Measurements from ENCODE around the gene GRIN3A. TPM values are rescaled to one million over a fixed set of nuclear protein-coding genes. Genes with fewer than 3 reads are reported as not detected.

Gene GRIN3A
- polyA plus RNA-seq, 1 of the 3 experiments (the other 2 are of a cell fraction) = not detected

GRCh38 chr9:101737705-101738565 lies 512 bp downstream of the GRIN3A start:
- no peaks in the 10 kb centered on the region for H3K9me2 ChIP-seq
- 2% methylated on average over 32 of the region's 78 CpGs for WGBS (ENCODE audit: low lambda C conversion rate)
- H4K20me1 ChIP-seq (ENCODE audit: insufficient read depth) = no peaks in the 10 kb centered on the region
- H3K4me3 ChIP-seq (ENCODE audit: low read depth in 2 of 2, low read length in 1 of 2) = peak overlapping the region in 1 of 2 experiments; percentile 21; a peak in 2 of 4 replicates
- no peaks in the 10 kb centered on the region for H3K79me2 ChIP-seq (ENCODE audit: insufficient read depth)
- H3K4me2 ChIP-seq = peak overlapping the region; percentile 63
- TF ChIP-seq MAX (IDR thresholded peaks at IDR 0.05; ENCODE audit: low read depth) = no peak
- TF ChIP-seq TCF12 (IDR thresholded peaks at IDR 0.05) = no peak
- TF ChIP-seq USF2 (IDR thresholded peaks at IDR 0.05; ENCODE audit: borderline replicate concordance, low read depth, low read length) = no peak
- TF ChIP-seq NRF1 (IDR thresholded peaks at IDR 0.05; ENCODE audit: low read depth, low read length) = no peak
- TF ChIP-seq SMC3 (IDR thresholded peaks at IDR 0.05; ENCODE audit: low read depth, low read length) = no peak
- H3K27ac ChIP-seq (ENCODE audit: low read depth in 2 of 2, low read length in 1 of 2) = no peak overlapping the region
- CTCF ChIA-PET = interaction anchor here (1.2 to 1.4 kb wide), 2 partner anchors 9 to 10 kb away, joined by 3 to 4 read pairs; no protein-coding TSS in a partner anchor
- no peaks in the 10 kb centered on the region for H3K9me3 ChIP-seq
- H3K27me3 ChIP-seq (ENCODE audit: insufficient read depth) = peaks cover 26% of the 10 kb centered on the region; the same call in 1 of the 2 replicates
- H3K9ac ChIP-seq = no peak overlapping the region
- H3K4me1 ChIP-seq (ENCODE audit: control insufficient read depth in 1 of 2, insufficient read depth in 2 of 2, low read depth in 1 of 2, low read length in 1 of 2) = no peaks in the 10 kb centered on the region; a peak in 1 of 4 replicates
- no peaks in the 10 kb centered on the region for H3F3A ChIP-seq (replicated peaks; ENCODE audit: insufficient read depth)
- POLR2A ChIA-PET = no interaction called here
- peak; percentile 56 for DNase-seq
- no peaks in the 10 kb centered on the region for H3K36me3 ChIP-seq (replicated peaks in 1 of 2; ENCODE audit: control insufficient read depth in 1 of 2, insufficient read depth in 2 of 2, low read length in 1 of 2)
- H2AFZ ChIP-seq (ENCODE audit: low read depth) = no peak overlapping the region

- Histone ChIP-seq H3K27ac (ENCODE audit: low read depth in 2 of 2, low read length in 1 of 2) (no peak overlapping the region), H3K9me3 (no peaks in the 10 kb centered on the region), H3K4me2 (no peak overlapping the region)
Measured at GRCh38 chr9:101737165-101737704, 1.2 kb downstream of the GRIN3A start.

More at GRCh38 chr9:101737165-101737704, 1.2 kb downstream of the GRIN3A start:
- ChIA-PET POLR2A (no interaction called here), CTCF (interaction anchor here (1.2 to 1.4 kb wide), 2 partner anchors 8 to 10 kb away, joined by 3 to 4 read pairs; no protein-coding TSS in a partner anchor)
- no peaks in the 10 kb centered on the region for H4K20me1 ChIP-seq (ENCODE audit: insufficient read depth)
- H3F3A ChIP-seq (replicated peaks; ENCODE audit: insufficient read depth) = no peaks in the 10 kb centered on the region
- no peak overlapping the region for H2AFZ ChIP-seq (ENCODE audit: low read depth)
- no peaks in the 10 kb centered on the region for H3K9me2 ChIP-seq
- TF ChIP-seq CTCF (IDR thresholded peaks at IDR 0.05) (no peak), TCF12 (IDR thresholded peaks at IDR 0.05) (no peak), ZBTB33 (IDR thresholded peaks at IDR 0.05; ENCODE audit: borderline replicate concordance, low read depth) (no peak), RFX5 (IDR thresholded peaks at IDR 0.05; ENCODE audit: low read length) (no peak), GABPA (IDR thresholded peaks at IDR 0.05; ENCODE audit: low read depth) (no peak), IRF3 (IDR thresholded peaks at IDR 0.05; ENCODE audit: low read depth, low read length) (no peak), FOSL2 (IDR thresholded peaks at IDR 0.05; ENCODE audit: borderline replicate concordance, low read depth) (no peak), USF2 (IDR thresholded peaks at IDR 0.05; ENCODE audit: borderline replicate concordance, low read depth, low read length) (no peak), MEF2A (IDR thresholded peaks at IDR 0.05; ENCODE audit: borderline replicate concordance, low read depth) (no peak), JUND (IDR thresholded peaks at IDR 0.05) (no peak), NFIC (IDR thresholded peaks at IDR 0.05; ENCODE audit: borderline replicate concordance) (no peak), NRF1 (IDR thresholded peaks at IDR 0.05; ENCODE audit: low read depth, low read length) (no peak), EZH2phosphoT487 (IDR thresholded peaks at IDR 0.05; ENCODE audit: borderline replicate concordance, low read depth) (no peak), RXRA (IDR thresholded peaks at IDR 0.05; ENCODE audit: borderline replicate concordance, low read depth) (no peak), POLR2AphosphoS5 (IDR thresholded peaks at IDR 0.05; ENCODE audit: low read depth, low read length) (no peak)
- peaks cover 26% of the 10 kb centered on the region; the same call in 1 of the 2 replicates for H3K27me3 ChIP-seq (ENCODE audit: insufficient read depth)
- H3K4me3 ChIP-seq (ENCODE audit: low read depth in 2 of 2, low read length in 1 of 2) = no peak overlapping the region
- H3K4me1 ChIP-seq (ENCODE audit: control insufficient read depth in 1 of 2, insufficient read depth in 2 of 2, low read depth in 1 of 2, low read length in 1 of 2) = no peaks in the 10 kb centered on the region; a peak in 1 of 4 replicates
- no peak overlapping the region for H3K9ac ChIP-seq
- no peak for DNase-seq
- no peaks in the 10 kb centered on the region for H3K79me2 ChIP-seq (ENCODE audit: insufficient read depth)
- no peaks in the 10 kb centered on the region for H3K36me3 ChIP-seq (replicated peaks in 1 of 2; ENCODE audit: control insufficient read depth in 1 of 2, insufficient read depth in 2 of 2, low read length in 1 of 2)
- 4% methylated on average over 13 of the region's 32 CpGs for WGBS (ENCODE audit: low lambda C conversion rate)
